Activated CD8-positive, alpha-beta memory T cell treated with anti-CD3 and anti-CD28 coated beads for 1 hour (primary cell): ENCODE data around the gene LRRC15.

Source experiments
- DNase-seq, 2 donors: peaks; one replicate each; pipeline ENCODE4 v3.0.0-alpha.2; 2020; ENCODE audit warnings: low read depth in 1 of 2; ENCODE audit errors: extremely low read depth in 1 of 2

The LRRC15 gene

GRCh38 chr3:194369522-194370279 is at the start of gene LRRC15:
Gene LRRC15 (minus strand): TSS chr3:194369743. CDS start chr3:194361043, 8,700 bp downstream.
- no peak for DNase-seq

GRCh38 chr3:194418671-194419070 is 49.1 kb upstream of the LRRC15 start:
- no peak for DNase-seq

- DNase-seq = no peak
These were observed 37.9 kb upstream of the LRRC15 start for GRCh38 chr3:194407423-194407822.

GRCh38 chr3:194405766-194406165 is 36.2 kb upstream of the LRRC15 start:
- DNase-seq = no peak

- DNase-seq = no peak
These were observed 35.0 kb upstream of the LRRC15 start for GRCh38 chr3:194404365-194405140.

GRCh38 chr3:194401868-194402329 is 32.4 kb upstream of the LRRC15 start:
- no peak for DNase-seq

GRCh38 chr3:194401346-194401745 is 31.8 kb upstream of the LRRC15 start:
- DNase-seq = no peak

- DNase-seq = no peak
These were observed 30.4 kb upstream of the LRRC15 start for GRCh38 chr3:194399874-194400411.

GRCh38 chr3:194399166-194399565 is 29.6 kb upstream of the LRRC15 start, which contains the start of gene GP5:
Gene GP5 (minus strand): TSS chr3:194399266. CDS start chr3:194398282, 984 bp downstream.
- no peak for DNase-seq

GRCh38 chr3:194397757-194398312 is 28.3 kb upstream of the LRRC15 start:
- DNase-seq = peak in 1 of 2 donors; percentile 8

GRCh38 chr3:194396859-194397756 is 27.6 kb upstream of the LRRC15 start:
- peak in 1 of 2 donors; percentile 9 for DNase-seq

- DNase-seq = no peak
These were observed 27.0 kb upstream of the LRRC15 start for GRCh38 chr3:194396539-194396858.

GRCh38 chr3:194395778-194396538 is 26.4 kb upstream of the LRRC15 start:
- peak; percentile 33 to 35 for DNase-seq

- no peak for DNase-seq
These were observed 25.7 kb upstream of the LRRC15 start for GRCh38 chr3:194395212-194395611.

- DNase-seq = no peak
These were observed 23.0 kb upstream of the LRRC15 start for GRCh38 chr3:194392576-194392975.

- no peak for DNase-seq
These were observed 21.3 kb upstream of the LRRC15 start for GRCh38 chr3:194390835-194391234.

GRCh38 chr3:194389269-194389668 is 19.7 kb upstream of the LRRC15 start:
- no peak for DNase-seq

- no peak for DNase-seq
These were observed 18.4 kb upstream of the LRRC15 start for GRCh38 chr3:194387926-194388418.

GRCh38 chr3:194387276-194387675 is 17.7 kb upstream of the LRRC15 start:
- DNase-seq = no peak
